CD14-positive monocyte (primary cell): ENCODE results near the gene CHRNB4. TPM values are rescaled to one million over a fixed set of nuclear protein-coding genes. Genes with fewer than 3 reads are reported as not detected.

Experiments used
- DNase-seq, 3 donors: peaks; one replicate each; pipeline ENCODE4 v3.0.0-alpha.2; 2011 to 2022
- H2AFZ ChIP-seq: 2 replicates; pipeline ENCODE4 v1.6.0; 2012; ENCODE audit warnings: mild to moderate bottlenecking, low read depth, low read length, inconsistent platforms; ENCODE audit not compliant: insufficient read depth, poor library complexity, severe bottlenecking
- H3K27ac ChIP-seq, 2 donors: 1 replicate in 1 of 2; 2 replicates in 1 of 2; pipeline ENCODE4 v1.5.1; 2012 to 2013; ENCODE audit warnings: low read length in 2 of 2, control low read depth in 1 of 2, inconsistent platforms in 1 of 2, low read depth in 1 of 2, mild to moderate bottlenecking in 1 of 2
- H3K27me3 ChIP-seq, 2 donors: one replicate each; pipeline versions ENCODE4 v1.6.0 to v1.6.1; 2011 to 2013; ENCODE audit warnings: low read length in 2 of 2; ENCODE audit not compliant: control insufficient read depth in 2 of 2, insufficient read depth in 2 of 2
- H3K36me3 ChIP-seq, 2 donors: replicated peaks in 1 of 2; 1 replicate in 1 of 2; 2 replicates in 1 of 2; pipeline versions ENCODE4 v1.5.1 to v1.6.1; 2012 to 2013; ENCODE audit warnings: low read length in 2 of 2, control low read depth in 1 of 2, inconsistent platforms in 1 of 2, mild to moderate bottlenecking in 1 of 2; ENCODE audit not compliant: insufficient read depth in 2 of 2, control insufficient read depth in 1 of 2
- H3K4me1 ChIP-seq, 2 donors: 1 replicate in 1 of 2; 2 replicates in 1 of 2; pipeline versions ENCODE4 v1.5.1 to v1.6.1; 2012 to 2013; ENCODE audit warnings: low read length in 2 of 2, control low read depth in 1 of 2, inconsistent platforms in 1 of 2, mild to moderate bottlenecking in 1 of 2, moderate library complexity in 1 of 2; ENCODE audit not compliant: insufficient read depth in 2 of 2, control insufficient read depth in 1 of 2
- H3K4me2 ChIP-seq: replicated peaks from 2 replicates; pipeline ENCODE3; 2012; ENCODE audit warnings: low read length, moderate library complexity, mild to moderate bottlenecking; ENCODE audit not compliant: poor library complexity, severe bottlenecking; ENCODE audit errors: extremely low read depth
- H3K4me3 ChIP-seq, 3 experiments: fragments of 200-600 bp in 1 of 3; sonication (generic) in 1 of 3; replicated peaks in 1 of 3; 1 replicate in 2 of 3; 2 replicates in 1 of 3; pipeline ENCODE4 v1.5.1; 2011 to 2013; ENCODE audit warnings: low read length in 3 of 3, mild to moderate bottlenecking in 3 of 3, control low read depth in 2 of 3, low read depth in 2 of 3, inconsistent platforms in 1 of 3, moderate library complexity in 1 of 3
- H3K79me2 ChIP-seq: 2 replicates; pipeline ENCODE4 v1.6.0; 2012; ENCODE audit warnings: mild to moderate bottlenecking, control low read depth, inconsistent platforms, low read length, moderate library complexity; ENCODE audit not compliant: insufficient read depth
- H3K9ac ChIP-seq: 2 replicates; pipeline ENCODE4 v1.6.0; 2017; ENCODE audit warnings: low read length, mild to moderate bottlenecking; ENCODE audit not compliant: insufficient read depth, poor library complexity, severe bottlenecking
- H3K9me3 ChIP-seq, 2 donors: replicated peaks in 1 of 2; 1 replicate in 1 of 2; 2 replicates in 1 of 2; pipeline versions ENCODE4 v1.5.1 to v1.6.1; 2012 to 2013; ENCODE audit warnings: low read length in 2 of 2, control low read depth in 1 of 2; ENCODE audit not compliant: control insufficient read depth in 1 of 2, insufficient read depth in 1 of 2
- H4K20me1 ChIP-seq: 2 replicates; pipeline ENCODE4 v1.6.0; 2012; ENCODE audit warnings: mild to moderate bottlenecking, low read length, control low read depth, moderate library complexity; ENCODE audit not compliant: insufficient read depth
- H3K27ac Mint-ChIP-seq, 7 donors: one replicate each; pipeline ENCODE4 v1.8.0; 2020; ENCODE audit warnings: mild to moderate bottlenecking in 7 of 7, mixed read lengths in 7 of 7, moderate library complexity in 6 of 7, inconsistent platforms in 2 of 7
- H3K27me3 Mint-ChIP-seq, 3 donors: one replicate each; pipeline ENCODE4 v1.8.0; 2021 to 2022; ENCODE audit warnings: low read depth in 3 of 3, mild to moderate bottlenecking in 3 of 3, mixed read lengths in 3 of 3, moderate library complexity in 3 of 3, inconsistent platforms in 1 of 3
- H3K36me3 Mint-ChIP-seq, 2 donors: one replicate each; pipeline ENCODE4 v1.8.0; 2020; ENCODE audit warnings: mixed read lengths in 2 of 2, inconsistent platforms in 1 of 2, mild to moderate bottlenecking in 1 of 2
- H3K4me1 Mint-ChIP-seq: one replicate; pipeline ENCODE4 v1.8.0; 2020; ENCODE audit warnings: mild to moderate bottlenecking, mixed read lengths
- H3K4me3 Mint-ChIP-seq, 2 donors: one replicate each; pipeline ENCODE4 v1.8.0; 2020; ENCODE audit warnings: mild to moderate bottlenecking in 2 of 2, mixed read lengths in 2 of 2, moderate library complexity in 1 of 2
- H3K9me3 Mint-ChIP-seq, 7 donors: one replicate each; pipeline ENCODE4 v1.8.0; 2020 to 2022; ENCODE audit warnings: mixed read lengths in 7 of 7, mild to moderate bottlenecking in 6 of 7, moderate library complexity in 6 of 7, inconsistent platforms in 2 of 7
- CTCF ChIP-seq: fragments of 200-600 bp; IDR thresholded peaks from one replicate; pipeline ENCODE4 v1.8.0; 2022; ENCODE audit warnings: antibody characterized with exemption, mild to moderate bottlenecking
- WGBS: methylation state at CpG from one replicate; pipeline ENCODE4 v1.1.5; 2013; ENCODE audit warnings: missing lambda C conversion rate; ENCODE audit not compliant: insufficient coverage; 5-methylcytosine and 5-hydroxymethylcytosine counted together
- intact Hi-C, 2 donors: fragments of 100-400 bp; cut with micrococcal nuclease; formaldehyde crosslinking; loops; one replicate each; pipeline versions ENCODE4 v1.15.0 to v1.15.1; 2023
- polyA plus RNA-seq, 3 donors: library from polyadenylated mRNA; depleted of rRNA in 1 of 3; unstranded in 2 of 3; stranded (reverse) in 1 of 3; fragments of 300-500 nt in 2 of 3; fragments of >200 nt in 1 of 3; fragmentation: Illumina TruSeq in 2 of 3; gene quantifications; 1 replicate in 2 of 3; 2 replicates in 1 of 3; pipeline ENCODE4 v1.2.3, GENCODE V29; 2012 to 2021

Gene CHRNB4
- polyA plus RNA-seq, 3 donors: not detected

- intact Hi-C loops: loop anchor here (2.0 kb wide), 2 partner anchors 91 to 133 kb away; no protein-coding TSS in a partner anchor
- peak overlapping the region; percentile 10 for H2AFZ ChIP-seq
- H3K4me2 ChIP-seq: no peak overlapping the region
Observed at GRCh38 chr15:78618064-78618463, 22.9 kb downstream of the CHRNB4 start.

DNA sequence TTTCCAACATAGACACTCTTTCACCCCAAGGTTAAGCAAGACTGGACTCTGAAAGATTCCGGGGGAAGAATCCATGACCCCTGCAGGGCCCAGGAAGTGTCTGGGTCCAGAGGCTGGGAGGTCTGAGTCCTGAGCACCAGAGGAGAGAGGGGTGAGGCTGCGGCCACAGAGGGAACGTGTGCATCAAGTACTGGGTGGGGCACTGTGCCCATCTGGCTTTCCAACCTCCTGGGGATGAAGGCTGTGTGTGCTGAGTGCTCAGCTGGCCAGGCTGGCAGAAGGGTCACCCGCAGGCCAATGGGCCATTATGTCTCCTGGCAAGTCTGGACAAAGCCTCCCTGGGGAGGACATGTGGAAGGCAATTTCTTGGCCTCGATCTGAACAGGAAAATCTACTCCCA lies 23.5 kb downstream of the CHRNB4 start:
- no peaks in the 10 kb centered on the region for H3K79me2 ChIP-seq
- peaks cover 0 to 6% of the 10 kb centered on the region in 2 donors for H3K9me3 ChIP-seq
- Mint-ChIP-seq H3K4me1 (peaks cover 12% of the 10 kb centered on the region), H3K27ac (no peak overlapping the region), H3K36me3 (peaks cover 0 to 6% of the 10 kb centered on the region in 2 donors), H3K27me3 (peaks cover 37 to 40% (median 40%) of the 10 kb centered on the region in 3 donors), H3K9me3 (peaks cover 0 to 5% (median 2%) of the 10 kb centered on the region in 7 donors), H3K4me3 (no peak overlapping the region)
- H3K4me1 ChIP-seq: no peaks in the 10 kb centered on the region
- no peak overlapping the region for H3K27ac ChIP-seq
- no peak overlapping the region for H3K4me3 ChIP-seq
- no peaks in the 10 kb centered on the region for H3K36me3 ChIP-seq
- no peak for DNase-seq
- TF ChIP-seq CTCF: no peak
- no peak overlapping the region for H3K9ac ChIP-seq
- 100% methylated on average over 3 of the region's 5 CpGs for WGBS
- H3K4me2 ChIP-seq: no peak overlapping the region
- H2AFZ ChIP-seq: no peak overlapping the region
- intact Hi-C loops: no loop called here
- H3K27me3 ChIP-seq: peaks cover 27 to 38% of the 10 kb centered on the region in 2 donors
- H4K20me1 ChIP-seq: no peaks in the 10 kb centered on the region

More at GRCh38 chr15:78618064-78618463, 22.9 kb downstream of the CHRNB4 start:
- WGBS: 87% methylated on average over 7 of the region's 8 CpGs
- Mint-ChIP-seq H3K9me3 (peaks cover 0 to 5% (median 2%) of the 10 kb centered on the region in 7 donors), H3K36me3 (peaks cover 0 to 6% of the 10 kb centered on the region in 2 donors), H3K4me3 (no peak overlapping the region), H3K27ac (no peak overlapping the region), H3K27me3 (peaks cover 43 to 45% (median 45%) of the 10 kb centered on the region in 3 donors), H3K4me1 (peaks cover 12% of the 10 kb centered on the region)
- TF ChIP-seq CTCF: no peak
- no peak overlapping the region for H3K4me3 ChIP-seq
- DNase-seq: no peak
- no peaks in the 10 kb centered on the region for H3K4me1 ChIP-seq
- H3K9ac ChIP-seq: no peak overlapping the region
- peaks cover 0 to 6% of the 10 kb centered on the region in 2 donors for H3K9me3 ChIP-seq
- no peaks in the 10 kb centered on the region for H3K79me2 ChIP-seq
- H3K36me3 ChIP-seq: no peaks in the 10 kb centered on the region
- H4K20me1 ChIP-seq: no peaks in the 10 kb centered on the region
- peaks cover 27 to 41% of the 10 kb centered on the region in 2 donors for H3K27me3 ChIP-seq
- no peak overlapping the region for H3K27ac ChIP-seq
